Activated CD4-positive, alpha-beta T cell treated with anti-CD3 and anti-CD28 coated beads for 36 hours (primary cell): Measurements from ENCODE around the gene ZMIZ1. TPM values are rescaled to one million over a fixed set of nuclear protein-coding genes. Genes with fewer than 3 reads are reported as not detected.
A peak's percentile ranks its signal among the peaks of the same experiment; 100 is the strongest.

ENCODE experiments used
- ATAC-seq: fragments of 200-7000 bp; cut with Tn5 transposase; one replicate; pipeline ENCODE4 v1.10.0; 2021; ENCODE audit warnings: mild to moderate bottlenecking, moderate library complexity
- CTCF ChIA-PET: fragments of 350-600 bp; sonication (Branson Sonifier 250); formaldehyde crosslinking; loops from one replicate; lab custom pipeline; 2021; ENCODE audit warnings: antibody characterized with exemption; lab: Charles Lee
- POLR2A ChIA-PET: fragments of 350-600 bp; sonication (Branson Sonifier 250); formaldehyde crosslinking; loops from one replicate; lab custom pipeline; 2021; ENCODE audit warnings: antibody characterized with exemption, inconsistent platforms; lab: Charles Lee
- DNase-seq: peaks from one replicate; pipeline ENCODE4 v3.0.0-alpha.2; 2020
- H3K27ac Mint-ChIP-seq: one replicate; pipeline ENCODE4 v1.8.0; 2021; ENCODE audit warnings: mixed read lengths
- H3K27me3 Mint-ChIP-seq: one replicate; pipeline ENCODE4 v1.8.0; 2021; ENCODE audit warnings: mixed read lengths
- H3K36me3 Mint-ChIP-seq: one replicate; pipeline ENCODE4 v1.8.0; 2021; ENCODE audit warnings: low read depth, mixed read lengths
- H3K4me1 Mint-ChIP-seq: one replicate; pipeline ENCODE4 v1.8.0; 2021; ENCODE audit warnings: mixed read lengths
- H3K4me3 Mint-ChIP-seq: one replicate; pipeline ENCODE4 v1.8.0; 2021; ENCODE audit warnings: mild to moderate bottlenecking, moderate library complexity, mixed read lengths
- H3K9me3 Mint-ChIP-seq: one replicate; pipeline ENCODE4 v1.8.0; 2021; ENCODE audit warnings: low read depth, mixed read lengths
- intact Hi-C, 2 experiments: fragments of 100-400 bp; cut with DNase I in 1 of 2; cut with micrococcal nuclease in 1 of 2; formaldehyde crosslinking; loops; one replicate each; pipeline versions ENCODE4 v1.14.2 to v1.15.1; 2022 to 2024; cut with DNase I, micrococcal nuclease
- total RNA-seq, 2 experiments: library from RNA; stranded (reverse); gene quantifications; one replicate each; pipeline ENCODE4 v1.2.3, GENCODE V29; 2021

The ZMIZ1 gene
- total RNA-seq, 2 experiments from 2014 or later = 33.9 to 34.3 TPM

- no peaks in the 10 kb centered on the region for H3K9me3 Mint-ChIP-seq
- peaks cover 76% of the 10 kb centered on the region for H3K4me1 Mint-ChIP-seq
- peaks cover 18% of the 10 kb centered on the region for H3K36me3 Mint-ChIP-seq
- no peaks in the 10 kb centered on the region for H3K27me3 Mint-ChIP-seq
- intact Hi-C loops = loop anchor here (5.0 kb wide), 3 partner anchors 77 to 1213 kb away; partner anchors contain the start of gene RPS24 (in 1 of the 2)
- POLR2A ChIA-PET = no interaction called here
- ATAC-seq (no peak), DNase-seq (no peak)
- peak overlapping the region; percentile 83 for H3K4me3 Mint-ChIP-seq
- peak overlapping the region; percentile 91 for H3K27ac Mint-ChIP-seq
- CTCF ChIA-PET = interaction anchor here (0.7 to 1.5 kb wide), 3 partner anchors 71 to 200 kb away, joined by 3 read pairs; partner anchors contain the start of gene ZCCHC24
Measured at GRCh38 chr10:79245539-79246208, 176.9 kb downstream of the ZMIZ1 start.

- H3K36me3 Mint-ChIP-seq = peaks cover 18% of the 10 kb centered on the region
- no peaks in the 10 kb centered on the region for H3K9me3 Mint-ChIP-seq
- ATAC-seq (no peak), DNase-seq (no peak)
- no peaks in the 10 kb centered on the region for H3K27me3 Mint-ChIP-seq
- H3K27ac Mint-ChIP-seq = no peak overlapping the region
- H3K4me1 Mint-ChIP-seq = peaks cover 76% of the 10 kb centered on the region
- intact Hi-C loops = loop anchor here (5.0 kb wide), 3 partner anchors 76 to 1214 kb away; partner anchors contain the start of gene RPS24 (in 1 of the 2)
- POLR2A ChIA-PET = no interaction called here
- H3K4me3 Mint-ChIP-seq = no peak overlapping the region
- CTCF ChIA-PET = interaction anchor here (0.7 to 1.5 kb wide), 3 partner anchors 70 to 199 kb away, joined by 3 read pairs; partner anchors contain the start of gene ZCCHC24
Measured at GRCh38 chr10:79246209-79246581, 177.4 kb downstream of the ZMIZ1 start.

- ChIA-PET POLR2A (no interaction called here), CTCF (interaction anchor here (0.6 kb wide), 1 partner anchor 100 kb away, joined by 3 read pairs; no protein-coding TSS in a partner anchor)
- ATAC-seq (no peak), DNase-seq (no peak)
- no peaks in the 10 kb centered on the region for H3K27me3 Mint-ChIP-seq
- H3K27ac Mint-ChIP-seq = peak overlapping the region; percentile 42
- H3K4me1 Mint-ChIP-seq = peaks cover 72% of the 10 kb centered on the region
- H3K4me3 Mint-ChIP-seq = no peak overlapping the region
- no peaks in the 10 kb centered on the region for H3K9me3 Mint-ChIP-seq
- H3K36me3 Mint-ChIP-seq = peaks cover 18% of the 10 kb centered on the region
- intact Hi-C loops = loop anchor here (5.0 kb wide), 3 partner anchors 76 to 1214 kb away; partner anchors contain the start of gene RPS24 (in 1 of the 2)
Measured at GRCh38 chr10:79246606-79247275, 178.0 kb downstream of the ZMIZ1 start.

GRCh38 chr10:79247373-79248137 is 178.8 kb downstream of the ZMIZ1 start:
- intact Hi-C loops = loop anchor here (2.0 to 5.0 kb wide), 4 partner anchors 69 to 1215 kb away; partner anchors contain the start of gene RPS24 (in 1 of the 2)
- ATAC-seq (peak; percentile 54), DNase-seq (peak; percentile 60)
- Mint-ChIP-seq H3K9me3 (no peaks in the 10 kb centered on the region), H3K27ac (peak overlapping the region; percentile 90), H3K27me3 (no peaks in the 10 kb centered on the region), H3K4me1 (peaks cover 71% of the 10 kb centered on the region), H3K4me3 (peak overlapping the region; percentile 43), H3K36me3 (peaks cover 19% of the 10 kb centered on the region)
- ChIA-PET POLR2A (interaction anchor here (0.7 kb wide), 2 partner anchors 35 to 159 kb away, joined by 3 read pairs; no protein-coding TSS in a partner anchor), CTCF (interaction anchor here (0.6 to 0.7 kb wide), 2 partner anchors 99 to 207 kb away, joined by 3 to 4 read pairs; no protein-coding TSS in a partner anchor)

- CTCF ChIA-PET = interaction anchor here (0.7 to 1.1 kb wide), 3 partner anchors 112 to 275 kb away, joined by 3 to 7 read pairs (median 3); no protein-coding TSS in a partner anchor
- H3K36me3 Mint-ChIP-seq = peaks cover 19% of the 10 kb centered on the region
- no peaks in the 10 kb centered on the region for H3K9me3 Mint-ChIP-seq
- H3K27ac Mint-ChIP-seq = peak overlapping the region; percentile 90
- ATAC-seq (no peak), DNase-seq (peak; percentile 50)
- POLR2A ChIA-PET = interaction anchor here (0.6 to 0.7 kb wide), 3 partner anchors 34 to 196 kb away, joined by 3 read pairs; no protein-coding TSS in a partner anchor
- intact Hi-C loops = loop anchor here (2.0 to 5.0 kb wide), 4 partner anchors 68 to 1216 kb away; partner anchors contain the start of gene RPS24 (in 1 of the 2)
- H3K4me3 Mint-ChIP-seq = peak overlapping the region; percentile 43
- H3K27me3 Mint-ChIP-seq = no peaks in the 10 kb centered on the region
- peaks cover 71% of the 10 kb centered on the region for H3K4me1 Mint-ChIP-seq
Measured at GRCh38 chr10:79248341-79249185, 179.8 kb downstream of the ZMIZ1 start.

GRCh38 chr10:79249186-79250121 is 180.7 kb downstream of the ZMIZ1 start:
- POLR2A ChIA-PET = no interaction called here
- intact Hi-C loops = loop anchor here (2.0 to 5.0 kb wide), 4 partner anchors 67 to 1217 kb away; partner anchors contain the start of gene RPS24 (in 1 of the 2)
- peak; percentile 60 for DNase-seq
- H3K9me3 Mint-ChIP-seq = no peaks in the 10 kb centered on the region
- H3K27ac Mint-ChIP-seq = peak overlapping the region; percentile 80
- CTCF ChIA-PET = interaction anchor here (0.9 to 1.1 kb wide), 3 partner anchors 46 to 152 kb away, joined by 3 to 7 read pairs (median 3); no protein-coding TSS in a partner anchor
- H3K4me3 Mint-ChIP-seq = peak overlapping the region; percentile 28
- peaks cover 13% of the 10 kb centered on the region for H3K36me3 Mint-ChIP-seq
- peaks cover 67% of the 10 kb centered on the region for H3K4me1 Mint-ChIP-seq
- ATAC-seq = peak; percentile 82
- H3K27me3 Mint-ChIP-seq = no peaks in the 10 kb centered on the region

- ATAC-seq = no peak
- peak overlapping the region; percentile 28 for H3K4me3 Mint-ChIP-seq
- intact Hi-C loops = no loop called here
- H3K36me3 Mint-ChIP-seq = peaks cover 6% of the 10 kb centered on the region
- CTCF ChIA-PET = interaction anchor here (0.6 to 1.2 kb wide), 3 partner anchors 47 to 321 kb away, joined by 3 to 4 read pairs (median 3); no protein-coding TSS in a partner anchor
- H3K27me3 Mint-ChIP-seq = no peaks in the 10 kb centered on the region
- H3K9me3 Mint-ChIP-seq = no peaks in the 10 kb centered on the region
- POLR2A ChIA-PET = no interaction called here
- DNase-seq = no peak
- peaks cover 61% of the 10 kb centered on the region for H3K4me1 Mint-ChIP-seq
- H3K27ac Mint-ChIP-seq = peak overlapping the region; percentile 80
Measured at GRCh38 chr10:79250259-79250658, 181.5 kb downstream of the ZMIZ1 start.

- Mint-ChIP-seq H3K4me1 (peaks cover 48% of the 10 kb centered on the region), H3K36me3 (peaks cover 6% of the 10 kb centered on the region), H3K27me3 (no peaks in the 10 kb centered on the region), H3K9me3 (no peaks in the 10 kb centered on the region), H3K27ac (no peak overlapping the region), H3K4me3 (no peak overlapping the region)
- ATAC-seq (no peak), DNase-seq (no peak)
- ChIA-PET POLR2A (no interaction called here), CTCF (interaction anchor here (1.0 kb wide), 1 partner anchor 35 kb away, joined by 3 read pairs; no protein-coding TSS in a partner anchor)
- intact Hi-C loops = no loop called here
Measured at GRCh38 chr10:79252450-79252849, 183.7 kb downstream of the ZMIZ1 start.

GRCh38 chr10:79252971-79253370 is 184.2 kb downstream of the ZMIZ1 start:
- peaks cover 4% of the 10 kb centered on the region for H3K36me3 Mint-ChIP-seq
- no peak overlapping the region for H3K4me3 Mint-ChIP-seq
- no peaks in the 10 kb centered on the region for H3K9me3 Mint-ChIP-seq
- H3K27ac Mint-ChIP-seq = no peak overlapping the region
- H3K4me1 Mint-ChIP-seq = peaks cover 43% of the 10 kb centered on the region
- ATAC-seq (no peak), DNase-seq (no peak)
- no peaks in the 10 kb centered on the region for H3K27me3 Mint-ChIP-seq
- intact Hi-C loops = loop anchor here in 1 of 2 experiments (1.0 kb wide), 1 partner anchor 57 kb away; no protein-coding TSS in a partner anchor
- POLR2A ChIA-PET = interaction anchor here (0.6 kb wide), 1 partner anchor 16 kb away, joined by 3 read pairs; no protein-coding TSS in a partner anchor
- CTCF ChIA-PET = no interaction called here
